ENCODE results near the gene ZNF443.
A peak's percentile ranks its signal among the peaks of the same experiment; 100 is the strongest.
"Not testable (repeated sequence)": the region's sequence is repeated elsewhere in the genome, so short reads cannot be mapped to it uniquely, and the experiment has no call there.

The ZNF443 gene

GRCh38 chr19:12417273-12417672, 23.5 kb downstream of the ZNF443 start:
- not testable (repeated sequence) for DNase-seq (ENCODE audit: low read depth)

GRCh38 chr19:12411893-12412292, 28.9 kb downstream of the ZNF443 start:
- no peak for DNase-seq (ENCODE audit: low read depth)

GRCh38 chr19:12400633-12401502, 40.0 kb downstream of the ZNF443 start, which contains the start of gene ZNF799:
ZNF799 (minus strand) TSS chr19:12401271; CDS start chr19:12401070, 201 bp downstream.
- DNase-seq (ENCODE audit: low read depth), result peak; percentile 67

GRCh38 chr19:12399901-12400632, 40.8 kb downstream of the ZNF443 start:
- DNase-seq (ENCODE audit: low read depth), result not testable (repeated sequence)

GRCh38 chr19:12391148-12391547, 49.7 kb downstream of the ZNF443 start:
- not testable (repeated sequence) for DNase-seq (ENCODE audit: low read depth)

GRCh38 chr19:12386365-12386764, 54.5 kb downstream of the ZNF443 start:
- not testable (repeated sequence) for DNase-seq (ENCODE audit: low read depth)

GRCh38 chr19:12380444-12380737, 60.4 kb downstream of the ZNF443 start:
- no peak for DNase-seq (ENCODE audit: low read depth)

GRCh38 chr19:12379732-12380443, 60.9 kb downstream of the ZNF443 start:
- no peak for DNase-seq (ENCODE audit: low read depth)
